Measurements from ENCODE around the gene TECPR1. TPM values are rescaled to one million over a fixed set of nuclear protein-coding genes. Genes with fewer than 3 reads are reported as not detected.

Gene TECPR1
- total and polyA plus RNA-seq, 2 experiments from 2014 or later: 8.2 to 27.8 TPM

GRCh38 chr7:98202367-98203195, 49.5 kb downstream of the TECPR1 start:
- H3K27ac ChIP-seq: no peak overlapping the region
- in situ Hi-C loops (cut with MboI): no loop called here
- H3K9ac ChIP-seq: no peak overlapping the region
- TF ChIP-seq EZH2 (IDR thresholded peaks at IDR 0.05; ENCODE audit: insufficient read depth, poor library complexity, severe bottlenecking) (no peak), EZH2phosphoT487 (IDR thresholded peaks at IDR 0.05; ENCODE audit: insufficient read depth, low read depth) (no peak)
- H3K4me1 ChIP-seq (ENCODE audit: insufficient read depth): no peaks in the 10 kb centered on the region
- no peak overlapping the region for H3K4me2 ChIP-seq (ENCODE audit: unreplicated experiment)
- H2AFZ ChIP-seq: no peak overlapping the region
- H3K36me3 ChIP-seq (ENCODE audit: low read depth): no peaks in the 10 kb centered on the region
- DNase-seq: no peak
- H3K9me2 ChIP-seq (ENCODE audit: insufficient read depth): no peaks in the 10 kb centered on the region
- no peaks in the 10 kb centered on the region for H3K27me3 ChIP-seq (replicated peaks; ENCODE audit: insufficient read depth)
- no peaks in the 10 kb centered on the region for H3F3A ChIP-seq (ENCODE audit: insufficient read depth)
- 93 to 94% methylated on average over 15 of the region's 15 CpGs for WGBS, 2 experiments (ENCODE audit: low coverage in 1 of 2, low lambda C conversion rate in 2 of 2, missing lambda C conversion rate in 2 of 2)
- no peaks in the 10 kb centered on the region for H3K79me2 ChIP-seq (ENCODE audit: insufficient read depth)
- H3K9me3 ChIP-seq (ENCODE audit: low read depth): no peaks in the 10 kb centered on the region
- H4K20me1 ChIP-seq (ENCODE audit: insufficient read depth): no peaks in the 10 kb centered on the region
- H3K4me3 ChIP-seq: no peak overlapping the region

DNA sequence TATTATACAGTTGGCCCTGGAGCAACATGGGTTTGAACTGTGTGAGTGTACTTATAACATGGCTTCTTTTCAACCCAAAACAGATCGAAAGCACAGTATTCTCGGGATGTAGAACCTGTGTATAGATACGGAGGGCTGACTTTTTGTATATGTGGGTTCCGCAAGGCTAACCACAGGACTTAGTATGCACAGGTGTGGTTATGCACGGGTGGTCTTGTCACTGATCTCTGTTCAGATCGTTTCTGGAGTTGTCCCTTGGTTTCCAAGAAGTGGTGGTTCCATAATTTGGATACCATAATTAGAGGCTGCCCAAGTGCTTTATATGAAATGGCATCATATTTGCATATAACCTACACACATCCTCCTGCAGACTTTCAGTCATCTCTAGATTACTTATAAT, 51.7 kb downstream of the TECPR1 start:
- H3K9me2 ChIP-seq (ENCODE audit: insufficient read depth): no peaks in the 10 kb centered on the region

GRCh38 chr7:98199131-98199530, 52.9 kb downstream of the TECPR1 start:
- Histone ChIP-seq H3K4me3 (no peak overlapping the region), H3K27ac (no peak overlapping the region)

More for the DNA sequence above, 51.7 kb downstream of the TECPR1 start:
- no peaks in the 10 kb centered on the region for H3K79me2 ChIP-seq (ENCODE audit: insufficient read depth)
- no peak overlapping the region for H3K4me2 ChIP-seq (ENCODE audit: unreplicated experiment)
- H2AFZ ChIP-seq: no peak overlapping the region
- H3K27ac ChIP-seq: no peak overlapping the region
- no peaks in the 10 kb centered on the region for H3F3A ChIP-seq (ENCODE audit: insufficient read depth)
- no peaks in the 10 kb centered on the region for H3K9me3 ChIP-seq (ENCODE audit: low read depth)
- H3K27me3 ChIP-seq (replicated peaks; ENCODE audit: insufficient read depth): no peaks in the 10 kb centered on the region
- TF ChIP-seq EZH2 (IDR thresholded peaks at IDR 0.05; ENCODE audit: insufficient read depth, poor library complexity, severe bottlenecking) (no peak), EZH2phosphoT487 (IDR thresholded peaks at IDR 0.05; ENCODE audit: insufficient read depth, low read depth) (no peak)
- WGBS, 2 experiments (ENCODE audit: low coverage in 1 of 2, low lambda C conversion rate in 2 of 2, missing lambda C conversion rate in 2 of 2): 87 to 94% methylated on average over 6 of the region's 6 CpGs
- DNase-seq: no peak
- no peaks in the 10 kb centered on the region for H3K36me3 ChIP-seq (ENCODE audit: low read depth)
- no peak overlapping the region for H3K4me3 ChIP-seq
- no peaks in the 10 kb centered on the region for H4K20me1 ChIP-seq (ENCODE audit: insufficient read depth)
- no peak overlapping the region for H3K9ac ChIP-seq
- in situ Hi-C loops (cut with MboI): no loop called here
- H3K4me1 ChIP-seq (ENCODE audit: insufficient read depth): no peaks in the 10 kb centered on the region

DNA sequence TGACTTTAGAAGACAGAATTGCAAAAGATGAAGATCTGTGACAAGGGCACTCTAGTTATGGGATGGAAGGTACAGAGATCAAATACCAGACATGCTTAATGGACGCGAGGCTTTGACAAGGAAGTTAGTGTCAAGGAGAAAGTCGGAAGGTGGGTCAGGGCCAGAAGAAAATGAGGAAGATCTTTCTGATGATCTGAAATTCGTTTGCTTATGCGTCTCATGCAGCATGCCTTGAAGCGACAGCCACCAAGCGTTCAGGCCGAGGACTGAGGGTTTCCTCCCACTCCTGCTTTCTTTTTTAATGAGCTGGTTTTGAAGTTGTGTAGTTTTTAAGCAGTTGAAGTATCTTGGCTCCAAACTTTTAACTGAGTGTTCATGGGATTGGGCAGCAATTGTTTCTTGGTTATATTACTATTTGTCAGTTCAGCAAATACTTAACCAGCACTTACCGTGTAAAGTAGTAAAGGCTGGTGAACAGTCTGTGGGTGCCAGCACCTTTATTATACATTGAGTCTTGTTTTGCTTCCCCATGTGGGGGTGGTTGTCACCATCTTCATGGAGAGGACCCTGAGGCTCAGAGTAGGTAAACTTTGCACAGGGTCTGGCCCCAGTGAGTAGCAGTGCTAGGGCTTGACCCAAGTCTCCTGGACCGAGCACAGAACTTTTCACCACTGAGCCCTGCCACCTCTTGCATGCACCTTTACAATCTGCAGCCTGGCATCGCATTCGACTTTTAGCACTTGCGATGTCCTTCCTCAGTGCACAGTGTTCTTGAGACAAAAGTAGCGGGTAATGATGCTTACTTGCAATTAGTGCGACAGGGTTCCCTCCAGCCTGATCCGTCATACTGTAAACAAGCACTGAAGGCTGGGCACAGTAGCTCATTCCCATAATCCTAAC, 55.1 kb downstream of the TECPR1 start:
- H3K79me2 ChIP-seq (ENCODE audit: insufficient read depth): no peaks in the 10 kb centered on the region
- H3F3A ChIP-seq (ENCODE audit: insufficient read depth): no peaks in the 10 kb centered on the region
- no peak overlapping the region for H3K4me3 ChIP-seq
- no peaks in the 10 kb centered on the region for H3K4me1 ChIP-seq (ENCODE audit: insufficient read depth)
- no peaks in the 10 kb centered on the region for H4K20me1 ChIP-seq (ENCODE audit: insufficient read depth)
- H3K4me2 ChIP-seq (ENCODE audit: unreplicated experiment): no peak overlapping the region
- no peak overlapping the region for H2AFZ ChIP-seq
- WGBS, 2 experiments (ENCODE audit: low coverage in 1 of 2, low lambda C conversion rate in 2 of 2, missing lambda C conversion rate in 2 of 2): 83 to 85% methylated on average over 16 of the region's 16 CpGs
- no peaks in the 10 kb centered on the region for H3K27me3 ChIP-seq (replicated peaks; ENCODE audit: insufficient read depth)
- no peaks in the 10 kb centered on the region for H3K36me3 ChIP-seq (ENCODE audit: low read depth)
- TF ChIP-seq EZH2 (IDR thresholded peaks at IDR 0.05; ENCODE audit: insufficient read depth, poor library complexity, severe bottlenecking) (no peak), EZH2phosphoT487 (IDR thresholded peaks at IDR 0.05; ENCODE audit: insufficient read depth, low read depth) (no peak)
- H3K27ac ChIP-seq: no peak overlapping the region
- no peak overlapping the region for H3K9ac ChIP-seq
- in situ Hi-C loops (cut with MboI): no loop called here
- H3K9me3 ChIP-seq (ENCODE audit: low read depth): no peaks in the 10 kb centered on the region
- no peaks in the 10 kb centered on the region for H3K9me2 ChIP-seq (ENCODE audit: insufficient read depth)
- no peak for DNase-seq

More at GRCh38 chr7:98199131-98199530, 52.9 kb downstream of the TECPR1 start:
- Histone ChIP-seq H3K9me3 (ENCODE audit: low read depth) (no peaks in the 10 kb centered on the region), H3K79me2 (ENCODE audit: insufficient read depth) (no peaks in the 10 kb centered on the region), H3K4me2 (ENCODE audit: unreplicated experiment) (no peak overlapping the region), H3K27me3 (replicated peaks; ENCODE audit: insufficient read depth) (no peaks in the 10 kb centered on the region), H4K20me1 (ENCODE audit: insufficient read depth) (no peaks in the 10 kb centered on the region), H3F3A (ENCODE audit: insufficient read depth) (no peaks in the 10 kb centered on the region), H3K9ac (no peak overlapping the region), H3K9me2 (ENCODE audit: insufficient read depth) (no peaks in the 10 kb centered on the region), H3K36me3 (ENCODE audit: low read depth) (no peaks in the 10 kb centered on the region), H2AFZ (no peak overlapping the region), H3K4me1 (ENCODE audit: insufficient read depth) (no peaks in the 10 kb centered on the region)
- in situ Hi-C loops (cut with MboI): no loop called here
- WGBS, 2 experiments (ENCODE audit: low coverage in 1 of 2, low lambda C conversion rate in 2 of 2, missing lambda C conversion rate in 2 of 2): 89 to 93% methylated on average over 5 of the region's 5 CpGs
- no peak for TF ChIP-seq EZH2 (IDR thresholded peaks at IDR 0.05; ENCODE audit: insufficient read depth, poor library complexity, severe bottlenecking)
- TF ChIP-seq EZH2phosphoT487 (IDR thresholded peaks at IDR 0.05; ENCODE audit: insufficient read depth, low read depth): no peak
- DNase-seq: no peak

Data from GM23248 (cell line).